HepG2 (cell line): ENCODE measurements around the gene RNF4. TPM values are rescaled to one million over a fixed set of nuclear protein-coding genes. Genes with fewer than 3 reads are reported as not detected.

ENCODE experiments used
- ARID4A ChIP-seq: sonication (generic); formaldehyde crosslinking; IDR thresholded peaks from 2 replicates; pipeline ENCODE4 v1.5.0; 2020; ENCODE audit warnings: mild to moderate bottlenecking, missing genetic modification reagents, borderline replicate concordance
- ATF1 ChIP-seq: IDR thresholded peaks from 2 replicates; pipeline ENCODE4 v1.6.1; 2016; ENCODE audit warnings: mild to moderate bottlenecking, control low read depth
- ATF2 ChIP-seq: sonication (generic); formaldehyde crosslinking; IDR thresholded peaks from 2 replicates; pipeline ENCODE4 v1.4.0; 2020; ENCODE audit warnings: missing genetic modification reagents
- ATF7 ChIP-seq, 2 experiments: fragments of 450-650 bp in 1 of 2; sonication (generic) in 1 of 2; formaldehyde crosslinking in 1 of 2; IDR thresholded peaks; 2 replicates each; pipeline versions ENCODE4 v1.4.0 to v1.6.1; 2016 to 2020; ENCODE audit warnings: antibody characterized with exemption in 1 of 2, mild to moderate bottlenecking in 1 of 2, missing genetic modification reagents in 1 of 2
- EP300 ChIP-seq, 3 experiments: sonication (generic) in 1 of 3; formaldehyde crosslinking in 1 of 3; IDR thresholded peaks; 2 replicates each; pipeline versions ENCODE4 v1.5.1 to v1.6.1; 2011 to 2020; ENCODE audit warnings: low read depth in 2 of 3, low read length in 2 of 3, borderline replicate concordance in 1 of 3, improper control_type of control experiment in 1 of 3, mild to moderate bottlenecking in 1 of 3, missing genetic modification reagents in 1 of 3, moderate library complexity in 1 of 3
- HCFC1 ChIP-seq: fragments of 150-350 bp; IDR thresholded peaks from 2 replicates; pipeline ENCODE4 v1.6.1; 2014; ENCODE audit warnings: low read depth, low read length
- MNT ChIP-seq: fragments of 450-650 bp; IDR thresholded peaks from 2 replicates; pipeline ENCODE4 v1.6.1; 2016
- MXI1 ChIP-seq: IDR thresholded peaks from 3 replicates; pipeline ENCODE4 v1.6.1; 2012; ENCODE audit warnings: low read depth, low read length, inconsistent platforms, borderline replicate concordance
- NR0B2 ChIP-seq: sonication (generic); formaldehyde crosslinking; IDR thresholded peaks from 2 replicates; pipeline ENCODE4 v1.4.0; 2020; ENCODE audit warnings: mild to moderate bottlenecking, missing genetic modification reagents
- PHF5A ChIP-seq: IDR thresholded peaks from one replicate; pipeline ENCODE4 v1.6.1; 2018; ENCODE audit warnings: low read depth, missing genetic modification reagents; ENCODE audit not compliant: unreplicated experiment
- PRPF4 ChIP-seq: fragments of 200-400 bp; formaldehyde crosslinking; IDR thresholded peaks from 2 replicates; pipeline ENCODE4 v1.6.1; 2016; ENCODE audit warnings: low read length, low read depth; ENCODE audit not compliant: poor library complexity, severe bottlenecking
- SUZ12 ChIP-seq: fragments of 150-350 bp; IDR thresholded peaks from 2 replicates; pipeline ENCODE4 v1.6.1; 2014; ENCODE audit warnings: low read depth, low read length
- TRIM22 ChIP-seq: fragments of 450-650 bp; IDR thresholded peaks from 2 replicates; pipeline ENCODE4 v1.6.1; 2017
- YY1 ChIP-seq: IDR thresholded peaks from 2 replicates; pipeline ENCODE4 v1.6.1; 2011; ENCODE audit warnings: low read length, low read depth, moderate library complexity, mild to moderate bottlenecking; ENCODE audit not compliant: insufficient read depth, insufficient replicate concordance
- ZNF775 ChIP-seq: sonication (generic); formaldehyde crosslinking; IDR thresholded peaks from 2 replicates; pipeline ENCODE4 v1.4.0; 2020; ENCODE audit warnings: missing genetic modification reagents, mild to moderate bottlenecking, moderate library complexity, borderline replicate concordance
- ZSCAN9 ChIP-seq: IDR thresholded peaks from 2 replicates; pipeline ENCODE4 v1.6.1; 2016; ENCODE audit warnings: borderline replicate concordance
- polyA plus RNA-seq, 8 experiments: library from polyadenylated mRNA; depleted of rRNA in 3 of 8; stranded (reverse) in 7 of 8; unstranded in 1 of 8; fragments of >200 nt; fragmentation: Illumina TruSeq in 4 of 8; extraction: Trizol in 4 of 8; gene quantifications; 2 replicates each; pipeline versions ENCODE4 v1.2.1 to v1.2.3, GENCODE V29; 2011 to 2016; ENCODE audit warnings: low read depth in 4 of 8, missing spikeins in 1 of 8, mixed read lengths in 1 of 8; ENCODE audit not compliant: insufficient read depth in 1 of 8
- total RNA-seq, 5 experiments: library from RNA; depleted of rRNA; stranded (reverse); fragments of >200 nt; fragmentation: Illumina TruSeq; extraction: Trizol; gene quantifications; 2 replicates each; pipeline ENCODE4 v1.2.3, GENCODE V29; 2016; ENCODE audit warnings: low read depth in 1 of 5

Gene RNF4
- total and polyA plus RNA-seq, 2 of the 13 experiments (the other 11 are each of a cell fraction or from before 2014, with no cell fraction given) = 38.1 to 45.1 TPM

GRCh38 chr4:2536193-2537010 is 67.5 kb downstream of the RNF4 start, which contains the start of gene FAM193A (continued):
- TF ChIP-seq ATF2 (CRISPR knock-in tag) (peak; percentile 95), MXI1 (peak; percentile 26; the same call in 1 of the 3 replicates), TRIM22 (no peak), ATF1 (0 out of 2 replicates have a peak, but pooled peaks have one; percentile 27), ZNF775 (CRISPR knock-in tag) (no peak), MNT (peak; percentile 37; the same call in 1 of the 2 replicates), ARID4A (CRISPR knock-in tag) (peak; percentile 67; the same call in 1 of the 2 replicates), NR0B2 (CRISPR knock-in tag) (0 out of 2 replicates have a peak, but pooled peaks have one; percentile 6), ZSCAN9 (no peak), PHF5A (CRISPR knock-in tag) (peak; percentile 37), ATF7 (IDR thresholded peaks at IDR 0.05) (peak; percentile 57; the same call in 1 of the 2 replicates), ATF7 (CRISPR knock-in tag; IDR thresholded peaks at IDR 0.05) (peak; percentile 61; the same call in 1 of the 2 replicates), SUZ12 (peak; percentile 89), HCFC1 (peak; percentile 95), EP300 (IDR thresholded peaks at IDR 0.05; ENCODE audit: low read depth in 2 of 2, low read length in 2 of 2) (peak in 1 of 2 experiments; percentile 47; a peak in 1 of 4 replicates), EP300 (CRISPR knock-in tag; IDR thresholded peaks at IDR 0.05; ENCODE audit: borderline replicate concordance) (no peak), PRPF4 (no peak), YY1 (peak; percentile 82)
